Activated CD8-positive, alpha-beta T cell treated with anti-CD3 and anti-CD28 coated beads for 36 hours (primary cell): ENCODE results near the gene TCF7L2. TPM values are rescaled to one million over a fixed set of nuclear protein-coding genes. Genes with fewer than 3 reads are reported as not detected.

Experiments used
- ATAC-seq: fragments of 200-7000 bp; cut with Tn5 transposase; one replicate; pipeline ENCODE4 v1.10.0; 2021; ENCODE audit warnings: mild to moderate bottlenecking, moderate library complexity
- CTCF ChIA-PET: fragments of 350-600 bp; sonication (Branson Sonifier 250); formaldehyde crosslinking; loops from one replicate; lab custom pipeline; 2021; ENCODE audit warnings: antibody characterized with exemption; lab: Charles Lee
- POLR2A ChIA-PET: fragments of 350-600 bp; sonication (Branson Sonifier 250); formaldehyde crosslinking; loops from one replicate; lab custom pipeline; 2021; ENCODE audit warnings: antibody characterized with exemption; lab: Charles Lee
- DNase-seq: peaks from one replicate; pipeline ENCODE4 v3.0.0-alpha.2; 2020
- H3K27ac Mint-ChIP-seq: one replicate; pipeline ENCODE4 v1.8.0; 2021; ENCODE audit warnings: mild to moderate bottlenecking, mixed read lengths
- H3K27me3 Mint-ChIP-seq: one replicate; pipeline ENCODE4 v1.8.0; 2021; ENCODE audit warnings: mixed read lengths
- H3K36me3 Mint-ChIP-seq: one replicate; pipeline ENCODE4 v1.8.0; 2021; ENCODE audit warnings: low read depth, mixed read lengths
- H3K4me1 Mint-ChIP-seq: one replicate; pipeline ENCODE4 v1.8.0; 2021; ENCODE audit warnings: low read depth, mixed read lengths
- H3K4me3 Mint-ChIP-seq: one replicate; pipeline ENCODE4 v1.8.0; 2021; ENCODE audit warnings: mild to moderate bottlenecking, moderate library complexity, mixed read lengths
- H3K9me3 Mint-ChIP-seq: one replicate; pipeline ENCODE4 v1.8.0; 2021; ENCODE audit warnings: mixed read lengths
- intact Hi-C: fragments of 100-400 bp; cut with micrococcal nuclease; formaldehyde crosslinking; loops from one replicate; pipeline ENCODE4 v1.10.0; 2022
- total RNA-seq, 2 experiments: library from RNA; stranded (reverse); gene quantifications; one replicate each; pipeline ENCODE4 v1.2.3, GENCODE V29; 2021
- TF ChIP-seq, protein P1 (sequence below): fragments of 200-600 bp; IDR thresholded peaks from one replicate; pipeline ENCODE4 v1.8.0; 2022; ENCODE audit warnings: antibody characterized with exemption, mild to moderate bottlenecking

TCF7L2 gene
- total RNA-seq, 2 experiments from 2014 or later: 1.5 to 1.6 TPM

DNA sequence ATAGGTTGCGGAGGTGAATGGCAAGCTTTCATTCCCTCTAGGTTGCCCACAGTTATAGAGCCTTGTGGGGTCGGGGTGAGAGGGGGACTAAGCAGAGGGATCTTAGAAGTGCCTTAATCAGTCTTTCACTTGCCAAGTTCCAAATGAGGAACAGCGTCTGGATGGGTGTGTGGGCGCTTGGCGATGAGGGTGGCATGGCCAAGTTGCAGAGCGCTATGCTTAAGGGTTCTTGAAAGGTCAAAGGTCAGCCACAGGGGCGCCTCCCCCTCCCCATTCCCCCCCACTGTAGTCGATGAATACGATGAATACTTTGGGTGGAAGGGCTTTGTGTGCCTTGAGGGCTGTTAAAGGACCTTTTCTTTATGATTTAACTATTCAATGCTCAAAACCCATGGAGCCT, 185.0 kb downstream of the TCF7L2 start:
- ATAC-seq: no peak
- H3K27ac Mint-ChIP-seq: no peak overlapping the region
- H3K4me1 Mint-ChIP-seq: no peaks in the 10 kb centered on the region
- TF ChIP-seq, protein P1, sequence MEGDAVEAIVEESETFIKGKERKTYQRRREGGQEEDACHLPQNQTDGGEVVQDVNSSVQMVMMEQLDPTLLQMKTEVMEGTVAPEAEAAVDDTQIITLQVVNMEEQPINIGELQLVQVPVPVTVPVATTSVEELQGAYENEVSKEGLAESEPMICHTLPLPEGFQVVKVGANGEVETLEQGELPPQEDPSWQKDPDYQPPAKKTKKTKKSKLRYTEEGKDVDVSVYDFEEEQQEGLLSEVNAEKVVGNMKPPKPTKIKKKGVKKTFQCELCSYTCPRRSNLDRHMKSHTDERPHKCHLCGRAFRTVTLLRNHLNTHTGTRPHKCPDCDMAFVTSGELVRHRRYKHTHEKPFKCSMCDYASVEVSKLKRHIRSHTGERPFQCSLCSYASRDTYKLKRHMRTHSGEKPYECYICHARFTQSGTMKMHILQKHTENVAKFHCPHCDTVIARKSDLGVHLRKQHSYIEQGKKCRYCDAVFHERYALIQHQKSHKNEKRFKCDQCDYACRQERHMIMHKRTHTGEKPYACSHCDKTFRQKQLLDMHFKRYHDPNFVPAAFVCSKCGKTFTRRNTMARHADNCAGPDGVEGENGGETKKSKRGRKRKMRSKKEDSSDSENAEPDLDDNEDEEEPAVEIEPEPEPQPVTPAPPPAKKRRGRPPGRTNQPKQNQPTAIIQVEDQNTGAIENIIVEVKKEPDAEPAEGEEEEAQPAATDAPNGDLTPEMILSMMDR: no peak
- no peaks in the 10 kb centered on the region for H3K27me3 Mint-ChIP-seq
- ChIA-PET CTCF (no interaction called here), POLR2A (no interaction called here)
- H3K4me3 Mint-ChIP-seq: no peak overlapping the region
- H3K36me3 Mint-ChIP-seq: no peaks in the 10 kb centered on the region
- no peak for DNase-seq
- intact Hi-C loops: no loop called here
- H3K9me3 Mint-ChIP-seq: no peaks in the 10 kb centered on the region

DNA sequence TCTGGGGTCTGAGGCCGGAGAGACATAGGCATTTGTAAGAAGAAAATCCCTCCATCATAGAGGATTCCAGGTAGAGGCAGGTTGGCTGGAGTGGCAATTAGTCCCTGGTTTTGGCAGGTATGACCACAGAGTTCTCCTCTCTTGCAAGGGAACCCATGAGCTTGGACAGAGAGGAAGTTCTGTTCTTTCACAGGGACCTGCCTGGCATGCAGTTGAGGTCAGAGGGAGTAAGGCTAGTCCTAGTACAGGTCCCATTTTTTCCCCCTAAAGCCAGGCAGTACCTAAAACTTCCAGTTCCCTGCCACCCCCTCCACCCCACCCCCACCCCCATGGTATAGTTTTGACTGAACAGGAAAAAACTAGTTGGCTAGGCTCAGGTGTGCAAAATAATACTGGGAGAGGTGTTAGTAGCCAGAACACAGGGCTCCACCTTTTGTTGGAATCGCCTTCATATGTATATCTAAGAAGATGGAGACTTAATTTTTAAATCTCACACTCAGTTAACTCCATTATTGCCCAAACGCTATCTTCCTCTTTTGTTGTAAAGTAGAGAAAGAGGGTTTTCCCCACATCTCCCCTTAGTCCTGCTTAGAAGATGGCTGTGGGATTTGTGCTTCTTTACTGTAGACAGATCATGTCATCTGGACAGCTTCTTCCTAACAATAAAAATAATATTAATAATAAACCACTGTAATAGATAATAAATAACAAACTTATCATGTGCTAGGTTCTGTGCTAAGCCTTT, 188.1 kb downstream of the TCF7L2 start:
- no peak for ATAC-seq
- no peak for DNase-seq
- intact Hi-C loops: no loop called here
- TF ChIP-seq, protein P1: no peak
- Mint-ChIP-seq H3K36me3 (no peaks in the 10 kb centered on the region), H3K4me1 (no peaks in the 10 kb centered on the region), H3K4me3 (no peak overlapping the region), H3K9me3 (no peaks in the 10 kb centered on the region), H3K27ac (no peak overlapping the region), H3K27me3 (no peaks in the 10 kb centered on the region)
- POLR2A ChIA-PET: no interaction called here
- CTCF ChIA-PET: no interaction called here

DNA sequence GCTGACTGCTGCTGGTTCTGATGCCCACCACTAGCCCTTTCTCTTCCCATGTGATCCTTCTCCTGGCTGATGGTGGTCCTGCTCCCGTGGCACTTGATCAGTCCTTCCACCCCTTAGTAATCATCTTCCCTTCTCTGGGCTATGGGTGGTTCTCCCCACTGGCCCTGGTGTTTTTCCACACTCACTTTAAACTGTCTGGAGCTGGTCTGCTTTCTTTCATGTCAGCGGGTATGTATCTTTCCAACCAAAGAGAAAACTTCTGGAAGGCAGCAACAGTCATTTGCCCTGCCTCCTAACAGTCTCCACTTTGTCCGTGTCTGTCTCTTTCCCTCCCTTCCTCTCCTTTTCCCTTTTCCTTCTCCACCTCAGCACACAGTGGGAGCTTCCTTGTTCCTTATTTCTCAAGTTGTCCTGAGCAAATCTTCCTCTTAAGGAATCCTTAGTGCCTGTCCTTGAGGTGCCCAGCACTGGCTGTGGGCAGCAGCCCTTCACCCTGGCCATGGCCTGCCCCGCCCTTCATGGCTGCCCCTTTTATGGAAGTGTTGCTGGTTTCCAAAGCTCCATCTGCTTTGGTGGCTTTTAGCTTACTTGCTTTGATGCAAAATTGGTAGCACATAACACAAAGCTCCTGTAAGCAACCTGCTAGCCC, 189.0 kb downstream of the TCF7L2 start:
- no peak for DNase-seq
- H3K9me3 Mint-ChIP-seq: no peaks in the 10 kb centered on the region
- POLR2A ChIA-PET: no interaction called here
- CTCF ChIA-PET: interaction anchor here (0.8 kb wide), 1 partner anchor 12 kb away, joined by 3 read pairs; no protein-coding TSS in a partner anchor
- no peak overlapping the region for H3K27ac Mint-ChIP-seq
- intact Hi-C loops: no loop called here
- H3K36me3 Mint-ChIP-seq: no peaks in the 10 kb centered on the region
- TF ChIP-seq, protein P1: no peak
- no peak overlapping the region for H3K4me3 Mint-ChIP-seq
- no peaks in the 10 kb centered on the region for H3K4me1 Mint-ChIP-seq
- no peaks in the 10 kb centered on the region for H3K27me3 Mint-ChIP-seq
- ATAC-seq: no peak

DNA sequence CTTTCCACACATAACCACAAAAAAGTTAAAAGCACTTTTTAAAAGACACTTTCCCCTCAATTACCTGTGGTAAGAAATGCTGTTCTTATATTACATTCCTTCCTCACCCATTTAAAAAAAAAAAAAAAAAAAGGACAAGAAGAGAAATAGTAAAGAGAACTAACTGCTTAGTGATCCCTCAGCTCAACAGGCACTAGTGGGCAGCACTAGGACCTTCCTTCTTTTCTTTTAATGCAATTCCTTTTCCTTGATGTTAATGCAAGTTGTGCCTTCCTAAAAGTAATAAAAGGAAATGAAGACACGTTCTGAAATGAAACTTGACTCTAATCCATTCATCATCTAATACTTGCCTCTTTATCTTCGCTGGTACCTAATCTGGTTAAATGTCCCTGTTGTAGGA, 189.7 kb downstream of the TCF7L2 start:
- TF ChIP-seq, protein P1: no peak

More for the DNA sequence above, 189.7 kb downstream of the TCF7L2 start:
- Mint-ChIP-seq H3K4me3 (no peak overlapping the region), H3K27ac (no peak overlapping the region), H3K27me3 (no peaks in the 10 kb centered on the region), H3K9me3 (no peaks in the 10 kb centered on the region), H3K36me3 (no peaks in the 10 kb centered on the region), H3K4me1 (no peaks in the 10 kb centered on the region)
- ChIA-PET CTCF (interaction anchor here (0.8 kb wide), 1 partner anchor 13 kb away, joined by 3 read pairs; no protein-coding TSS in a partner anchor), POLR2A (no interaction called here)
- no peak for ATAC-seq
- no peak for DNase-seq
- intact Hi-C loops: no loop called here
